ENCODE results near the gene PXDN.
"Not testable (repeated sequence)": the region's sequence is repeated elsewhere in the genome, so short reads cannot be mapped to it uniquely, and the experiment has no call there.

Gene PXDN

DNA sequence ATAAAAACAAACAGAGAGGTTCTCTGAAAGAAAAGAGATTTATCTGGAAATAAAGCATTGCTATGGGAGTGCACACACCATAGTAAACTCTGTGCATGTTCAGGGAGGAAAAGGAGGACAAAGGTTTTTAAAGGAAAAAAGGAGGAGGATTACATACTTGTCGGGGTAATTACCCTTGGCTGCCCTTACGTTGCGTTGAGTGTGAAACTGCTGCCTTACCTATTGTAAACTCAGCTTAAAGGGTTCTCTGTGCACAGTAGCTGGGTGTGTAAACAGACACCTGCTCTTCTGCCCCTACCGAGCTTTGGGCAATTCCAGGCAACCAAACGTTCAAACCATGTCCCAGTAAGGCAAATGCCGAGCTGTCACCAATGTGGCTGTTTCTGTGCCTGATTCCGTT, 29.6 kb upstream of the PXDN start:
- DNase-seq, result no peak

DNA sequence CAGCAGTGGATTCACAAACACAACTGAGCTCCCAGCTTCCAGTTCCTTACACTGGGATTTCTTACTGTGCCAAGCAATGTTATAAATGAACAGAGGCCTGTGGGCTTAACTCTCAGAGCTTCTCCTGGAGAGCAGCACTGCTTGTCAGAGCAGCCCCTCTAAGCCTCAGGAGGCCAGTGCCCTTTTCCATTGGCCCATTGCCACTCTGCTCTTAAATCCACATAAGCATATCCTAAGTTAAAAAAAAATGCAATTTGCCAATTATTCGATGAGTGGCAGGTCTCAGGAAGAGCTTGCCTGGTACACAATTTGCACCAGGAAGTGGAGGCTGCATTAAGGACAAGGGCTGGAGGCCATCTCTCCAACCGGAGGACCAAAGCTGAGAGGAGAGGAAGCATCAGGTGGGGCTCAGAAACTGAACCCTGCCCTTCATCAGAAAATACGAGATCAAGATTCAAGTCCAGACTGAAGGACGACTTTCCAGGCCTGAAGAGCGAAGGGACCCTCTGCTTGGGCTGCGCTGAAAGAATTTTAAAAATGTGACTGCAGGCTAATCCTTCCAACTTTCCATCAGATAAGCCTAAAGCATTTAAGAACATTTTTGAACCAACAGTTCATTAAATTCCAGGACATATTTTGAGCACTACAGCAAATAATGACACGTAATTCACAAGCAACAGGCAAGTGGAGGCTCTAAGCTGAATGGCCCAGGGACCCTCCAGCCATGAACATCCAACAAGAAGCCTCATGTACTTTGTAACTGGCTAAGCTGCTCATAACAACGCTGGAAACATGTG, 28.4 kb upstream of the PXDN start:
- DNase-seq, result no peak

DNA sequence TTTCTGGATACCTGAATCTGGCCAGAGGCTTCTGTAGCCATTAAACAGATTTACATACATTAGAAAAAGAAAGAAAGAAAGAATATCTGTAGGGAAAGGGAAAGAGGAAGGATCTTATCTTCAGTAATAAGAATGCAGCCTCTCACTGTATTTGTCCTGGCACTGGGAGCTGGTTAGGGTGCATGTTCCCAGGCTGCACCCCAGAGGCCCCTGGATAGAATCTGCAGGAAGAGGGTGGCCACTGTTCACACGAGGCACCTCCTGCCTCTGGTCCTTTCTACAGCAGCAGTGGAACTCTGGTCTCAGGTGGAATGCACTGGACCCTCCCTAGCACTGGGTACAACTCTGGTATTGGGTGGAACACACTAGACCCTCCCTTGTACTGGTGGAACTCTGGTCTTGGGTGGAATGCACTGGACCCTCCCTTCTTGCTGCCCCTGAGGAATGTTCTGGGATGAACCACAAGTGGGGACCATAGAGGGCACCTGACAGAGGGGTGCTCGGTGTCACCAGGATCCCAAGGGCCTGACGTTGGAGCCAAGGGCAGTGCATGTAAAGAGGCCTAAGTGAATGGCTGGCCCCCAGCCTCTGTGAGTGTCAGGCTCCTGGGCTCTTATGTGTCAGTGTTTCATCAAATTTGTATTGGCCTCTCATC, 27.4 kb upstream of the PXDN start:
- DNase-seq, result no peak

DNA sequence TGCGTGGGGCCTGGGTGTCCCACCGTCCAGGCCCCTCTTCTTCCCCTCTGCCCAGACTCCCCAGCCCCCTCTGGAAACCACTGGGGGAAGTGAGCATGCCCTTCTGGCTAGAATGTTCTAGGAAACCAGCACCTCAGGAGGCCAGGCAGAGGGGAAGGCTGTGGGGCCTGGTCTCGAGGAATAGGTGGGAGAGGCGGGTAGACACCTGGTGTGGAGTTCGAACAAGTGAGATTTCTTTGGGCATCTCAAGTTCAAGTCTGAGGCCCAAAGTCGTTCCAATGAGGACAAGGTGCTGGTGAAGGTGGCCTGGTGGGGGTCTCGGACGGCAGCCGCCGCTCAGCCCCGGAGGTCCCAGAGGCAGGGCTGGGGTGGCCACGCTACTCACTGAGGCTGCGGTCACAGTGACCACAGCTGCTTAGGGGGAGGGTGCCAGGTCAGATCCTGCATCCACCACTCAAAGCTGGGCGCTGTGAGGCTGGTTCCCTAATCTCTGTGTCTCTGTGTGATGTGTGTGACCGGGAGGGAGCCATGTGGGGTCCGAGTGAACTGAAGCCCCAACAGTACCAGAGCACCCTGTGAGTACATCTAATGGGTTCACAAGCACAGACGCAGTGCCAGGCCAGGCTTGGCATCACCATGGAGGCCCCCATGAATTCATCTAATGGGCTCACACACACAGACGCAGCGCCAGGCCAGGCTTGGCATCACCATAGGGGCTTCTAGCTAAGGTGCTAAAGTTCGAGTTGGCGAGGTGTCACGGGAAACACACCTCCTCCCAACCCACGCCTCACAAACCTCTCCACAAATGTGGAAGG, 26.5 kb upstream of the PXDN start:
- DNase-seq, result no peak

GRCh38 chr2:1769703-1770422, 25.5 kb upstream of the PXDN start:
- no peak for DNase-seq

GRCh38 chr2:1767939-1768691, 23.8 kb upstream of the PXDN start:
- DNase-seq, result no peak

DNA sequence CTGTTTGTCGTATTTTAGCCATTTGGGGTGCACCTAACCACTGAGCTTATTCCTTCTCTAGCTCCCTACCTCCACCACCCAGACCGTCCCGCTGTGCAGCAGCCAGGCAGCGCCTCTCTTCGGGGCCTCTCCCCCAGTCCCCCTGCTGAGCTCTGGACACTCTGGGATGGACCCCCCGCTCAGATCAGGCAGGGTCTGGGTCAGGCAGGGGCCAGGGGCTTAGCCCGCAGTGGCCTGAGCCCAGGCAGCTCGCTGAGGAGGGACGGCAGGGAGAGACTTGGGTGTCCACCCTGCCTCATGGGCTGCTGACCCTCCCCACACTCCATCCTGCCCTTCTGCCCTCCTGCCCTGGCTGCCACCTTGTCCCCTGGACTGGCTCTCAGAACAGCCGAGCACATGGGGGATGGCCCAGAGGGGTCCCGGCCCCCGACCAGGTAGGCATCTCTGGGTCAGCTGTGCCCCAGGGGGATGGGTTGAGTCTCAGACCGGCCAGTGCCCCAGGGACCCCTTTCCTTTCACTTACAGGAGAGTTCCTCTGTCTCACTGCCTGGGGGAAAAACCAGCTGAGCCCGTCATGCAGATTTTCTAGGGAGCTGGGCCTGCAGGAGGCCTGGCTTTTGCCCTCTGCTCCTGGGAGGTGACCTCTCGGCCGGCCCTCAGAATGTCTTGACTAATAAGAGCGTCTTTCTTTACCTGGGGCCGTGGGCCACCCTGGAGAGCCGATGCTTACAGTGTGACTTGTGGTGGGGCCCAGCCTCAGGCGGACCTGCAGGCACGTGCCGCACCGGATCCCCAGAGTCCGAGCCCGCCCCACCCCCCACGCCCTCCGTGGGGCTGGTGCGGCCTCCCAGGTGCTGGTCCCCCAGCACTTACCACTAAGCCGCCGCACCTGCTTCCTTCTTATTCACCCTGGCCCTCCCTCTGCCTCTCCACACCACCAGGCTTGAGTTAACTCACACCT, 22.8 kb upstream of the PXDN start:
- DNase-seq, result no peak

- DNase-seq, result no peak
These were observed 22.1 kb upstream of the PXDN start for GRCh38 chr2:1766425-1766824.

GRCh38 chr2:1765201-1765600, 20.9 kb upstream of the PXDN start:
- not testable (repeated sequence) for DNase-seq

DNA sequence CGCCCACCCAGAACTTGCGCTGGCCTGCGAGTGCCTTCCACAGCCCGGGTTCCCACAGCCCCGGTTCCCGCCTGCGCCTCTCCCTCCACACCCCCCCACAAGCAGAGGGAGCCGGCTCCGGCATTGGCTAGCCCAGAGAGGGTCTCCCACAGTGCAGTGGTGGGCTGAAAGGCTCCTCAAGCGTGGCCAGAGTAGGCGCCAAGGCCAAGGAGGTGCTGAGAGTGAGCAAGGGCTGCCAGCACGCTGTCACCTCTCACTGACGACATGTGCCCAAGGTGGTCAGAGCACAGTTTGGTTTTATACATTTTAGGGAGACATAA, 15.3 kb upstream of the PXDN start:
- no peak for DNase-seq

- DNase-seq, result no peak
These were observed 14.7 kb upstream of the PXDN start for GRCh38 chr2:1758774-1759610.

DNA sequence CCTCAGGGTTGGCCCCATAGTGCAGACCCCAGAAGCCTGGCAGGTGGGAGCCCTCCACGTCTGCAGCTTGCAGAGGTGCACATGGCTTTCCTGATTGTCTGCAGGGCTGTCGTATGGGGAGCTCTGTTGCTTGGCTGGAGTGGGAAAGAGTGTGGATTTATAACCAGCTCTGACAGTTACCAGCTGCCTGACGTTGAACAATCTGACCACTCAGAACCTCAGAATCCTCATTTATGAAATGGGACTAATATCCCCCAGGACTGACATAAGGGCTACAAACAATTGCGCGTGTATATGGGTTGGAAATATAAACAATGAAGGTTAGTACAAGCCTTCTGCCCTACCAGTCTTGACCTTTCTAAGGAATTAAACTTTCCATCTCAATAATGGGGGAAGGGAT, 13.9 kb upstream of the PXDN start:
- no peak for DNase-seq

GRCh38 chr2:1757567-1757966, 13.3 kb upstream of the PXDN start:
- no peak for DNase-seq

DNA sequence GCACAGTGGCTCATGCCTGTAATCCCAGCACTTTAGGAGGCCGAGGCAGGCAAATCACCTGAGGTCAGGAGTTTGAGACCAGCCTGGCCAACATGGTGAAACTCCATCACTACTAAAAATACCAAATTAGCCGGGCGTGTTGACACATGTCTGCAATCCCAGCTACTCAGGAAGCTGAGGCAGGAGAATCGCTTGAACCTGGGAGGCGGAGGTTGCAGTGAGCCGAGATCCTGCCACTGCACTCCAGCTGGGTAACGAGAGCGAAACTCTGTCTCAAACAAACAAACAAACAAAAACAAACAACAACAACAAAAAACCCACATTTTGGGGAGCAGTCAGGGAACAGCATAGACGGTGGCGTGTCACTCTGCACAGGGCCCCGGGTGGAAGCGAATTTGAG, 12.8 kb upstream of the PXDN start:
- not testable (repeated sequence) for DNase-seq

DNA sequence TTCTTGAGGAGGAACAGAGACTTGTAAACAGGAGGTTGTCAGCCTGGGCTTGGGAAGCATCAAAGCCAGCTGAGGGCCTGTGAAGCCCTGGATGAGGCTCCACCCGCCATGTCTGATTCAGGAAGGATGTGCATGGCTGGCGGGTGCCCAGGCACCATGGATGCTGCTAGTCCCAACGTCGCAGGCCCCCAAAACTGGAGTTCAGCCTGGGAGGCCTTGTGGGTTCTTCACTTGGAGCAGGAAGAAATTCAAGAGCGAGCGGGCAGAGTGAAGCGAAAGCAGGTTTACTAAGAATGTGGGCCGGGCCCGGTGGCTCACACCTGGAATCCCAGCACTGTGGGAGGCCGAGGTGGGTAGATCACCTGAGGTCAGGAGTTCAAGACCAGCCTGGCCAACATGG, 12.1 kb upstream of the PXDN start:
- no peak for DNase-seq

DNA sequence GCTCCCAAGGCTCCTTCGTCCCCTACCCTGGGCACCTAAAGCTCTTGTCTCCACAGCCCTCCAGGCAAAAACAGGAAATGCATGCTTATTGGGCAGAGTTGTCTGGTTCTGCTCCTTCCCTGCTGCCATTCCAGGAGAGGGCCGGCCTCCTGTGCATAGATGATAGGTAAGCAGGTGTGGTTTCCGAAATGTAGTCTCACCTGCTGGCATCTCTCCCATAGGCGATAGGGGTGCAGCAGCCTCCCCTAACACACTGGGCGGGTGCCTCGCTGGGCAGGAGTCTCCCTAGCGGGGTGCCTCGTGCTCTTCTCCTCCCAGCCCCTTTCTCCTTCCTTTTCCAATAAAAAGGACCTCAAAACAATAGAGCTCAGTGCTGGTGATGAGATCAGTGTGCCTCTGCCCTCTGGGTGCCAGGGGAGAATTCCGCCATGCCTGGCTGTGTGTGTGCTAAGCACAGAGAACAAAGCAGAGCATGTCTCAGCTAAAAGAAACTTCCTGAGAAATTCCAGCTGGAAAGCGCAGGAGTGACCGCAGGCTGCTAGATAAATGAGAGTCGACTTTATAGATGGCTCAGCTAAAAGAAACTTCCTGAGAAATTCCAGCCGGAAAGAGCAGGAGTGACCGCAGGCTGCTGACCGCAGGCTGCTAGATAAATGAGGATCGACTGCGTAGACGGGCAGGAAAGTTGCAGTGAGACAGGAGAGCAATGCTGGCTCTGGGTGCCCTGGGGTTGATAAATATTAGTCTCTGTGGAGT, 11.3 kb upstream of the PXDN start:
- no peak for DNase-seq

DNA sequence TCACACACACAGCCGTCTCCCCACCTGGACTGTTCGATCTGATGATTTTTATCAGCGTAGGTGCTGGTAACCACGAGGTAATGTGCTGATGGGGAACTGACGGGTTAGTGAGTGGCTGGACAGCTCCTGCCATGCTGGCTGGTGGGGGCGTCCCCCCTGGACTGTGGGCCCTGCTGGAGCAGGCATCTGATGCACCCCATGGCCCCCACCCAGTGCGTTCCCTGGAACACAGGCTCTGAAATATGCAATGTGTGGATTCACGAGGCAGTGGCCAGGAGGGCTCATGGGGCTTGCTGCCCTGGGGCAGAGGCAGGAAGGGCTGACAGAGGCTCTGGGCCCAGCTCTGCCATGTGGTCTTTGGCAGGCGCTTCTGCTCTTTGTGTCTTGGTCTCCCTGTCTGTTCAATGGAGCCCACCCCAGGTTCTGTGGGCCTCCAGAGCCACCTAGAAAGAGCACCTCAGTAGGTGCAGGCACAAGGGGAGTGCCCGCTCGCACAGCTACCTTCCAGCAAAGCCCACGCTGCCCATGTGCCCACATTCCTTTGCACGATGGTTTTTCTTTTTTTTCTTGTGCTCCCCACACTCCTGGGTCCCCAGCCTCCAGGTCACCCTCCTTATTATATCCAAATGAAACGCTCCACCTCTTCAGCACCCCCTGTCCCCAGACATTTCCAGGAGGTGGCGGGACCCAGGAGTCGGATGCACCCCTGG, 10.3 kb upstream of the PXDN start:
- no peak for DNase-seq

GRCh38 chr2:1754046-1754445, 9.7 kb upstream of the PXDN start:
- DNase-seq, result no peak

GRCh38 chr2:1752751-1753150, 8.4 kb upstream of the PXDN start:
- DNase-seq, result no peak
